ENCODE data around the gene MAL. TPM values are rescaled to one million over a fixed set of nuclear protein-coding genes. Genes with fewer than 3 reads are reported as not detected.

Gene MAL
- total RNA-seq, 1 donor from 2014 or later: not detected

- no peaks in the 10 kb centered on the region for H3K9me3 ChIP-seq (ENCODE audit: low read depth)
- Mint-ChIP-seq H3K27ac (peak overlapping the region; percentile 80), H3K9me3 (no peaks in the 10 kb centered on the region), H3K4me3 (no peak overlapping the region), H3K27me3 (ENCODE audit: insufficient read depth, low read depth) (peaks cover 16% of the 10 kb centered on the region), H3K4me1 (peaks cover 71% of the 10 kb centered on the region), H3K36me3 (no peaks in the 10 kb centered on the region)
- H3K27ac ChIP-seq: no peak overlapping the region
- H3K27me3 ChIP-seq: no peaks in the 10 kb centered on the region
- no peaks in the 10 kb centered on the region for H3K79me2 ChIP-seq (ENCODE audit: low read depth)
- H3K9ac ChIP-seq: no peak overlapping the region
- no peaks in the 10 kb centered on the region for H3K4me1 ChIP-seq
- no peak for DNase-seq (ENCODE audit: low spot score)
- TF ChIP-seq EZH2 (IDR thresholded peaks at IDR 0.05) (no peak), EZH2phosphoT487 (IDR thresholded peaks at IDR 0.05) (no peak)
- TF ChIP-seq, protein P1, sequence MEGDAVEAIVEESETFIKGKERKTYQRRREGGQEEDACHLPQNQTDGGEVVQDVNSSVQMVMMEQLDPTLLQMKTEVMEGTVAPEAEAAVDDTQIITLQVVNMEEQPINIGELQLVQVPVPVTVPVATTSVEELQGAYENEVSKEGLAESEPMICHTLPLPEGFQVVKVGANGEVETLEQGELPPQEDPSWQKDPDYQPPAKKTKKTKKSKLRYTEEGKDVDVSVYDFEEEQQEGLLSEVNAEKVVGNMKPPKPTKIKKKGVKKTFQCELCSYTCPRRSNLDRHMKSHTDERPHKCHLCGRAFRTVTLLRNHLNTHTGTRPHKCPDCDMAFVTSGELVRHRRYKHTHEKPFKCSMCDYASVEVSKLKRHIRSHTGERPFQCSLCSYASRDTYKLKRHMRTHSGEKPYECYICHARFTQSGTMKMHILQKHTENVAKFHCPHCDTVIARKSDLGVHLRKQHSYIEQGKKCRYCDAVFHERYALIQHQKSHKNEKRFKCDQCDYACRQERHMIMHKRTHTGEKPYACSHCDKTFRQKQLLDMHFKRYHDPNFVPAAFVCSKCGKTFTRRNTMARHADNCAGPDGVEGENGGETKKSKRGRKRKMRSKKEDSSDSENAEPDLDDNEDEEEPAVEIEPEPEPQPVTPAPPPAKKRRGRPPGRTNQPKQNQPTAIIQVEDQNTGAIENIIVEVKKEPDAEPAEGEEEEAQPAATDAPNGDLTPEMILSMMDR (IDR thresholded peaks at IDR 0.05): no peak
- H2AFZ ChIP-seq (replicated peaks): no peak overlapping the region
- no peaks in the 10 kb centered on the region for H4K20me1 ChIP-seq (ENCODE audit: low read depth)
- no peaks in the 10 kb centered on the region for H3K36me3 ChIP-seq
- H3K4me2 ChIP-seq: no peak overlapping the region
- no peak overlapping the region for H3K4me3 ChIP-seq
- H3F3A ChIP-seq (ENCODE audit: low read depth): no peaks in the 10 kb centered on the region
Measured at GRCh38 chr2:95007031-95007609, 18.4 kb upstream of the MAL start.

GRCh38 chr2:95007822-95008221 lies 17.7 kb upstream of the MAL start:
- H3K27ac ChIP-seq: no peak overlapping the region
- no peaks in the 10 kb centered on the region for H3K36me3 Mint-ChIP-seq
- peak overlapping the region; percentile 96 for H3K27ac Mint-ChIP-seq
- H3F3A ChIP-seq (ENCODE audit: low read depth): no peaks in the 10 kb centered on the region
- DNase-seq (ENCODE audit: low spot score): no peak
- no peaks in the 10 kb centered on the region for H3K9me3 ChIP-seq (ENCODE audit: low read depth)
- H3K4me3 ChIP-seq: no peak overlapping the region
- H3K4me1 ChIP-seq: no peaks in the 10 kb centered on the region
- H3K4me3 Mint-ChIP-seq: peak overlapping the region; percentile 22
- H3K4me1 Mint-ChIP-seq: peaks cover 66% of the 10 kb centered on the region
- peaks cover 18% of the 10 kb centered on the region for H3K27me3 Mint-ChIP-seq (ENCODE audit: insufficient read depth, low read depth)
- no peaks in the 10 kb centered on the region for H3K79me2 ChIP-seq (ENCODE audit: low read depth)
- no peaks in the 10 kb centered on the region for H3K27me3 ChIP-seq
- no peak overlapping the region for H3K4me2 ChIP-seq
- no peak overlapping the region for H3K9ac ChIP-seq
- no peaks in the 10 kb centered on the region for H3K9me3 Mint-ChIP-seq
- no peak overlapping the region for H2AFZ ChIP-seq (replicated peaks)
- TF ChIP-seq EZH2 (IDR thresholded peaks at IDR 0.05) (no peak), EZH2phosphoT487 (IDR thresholded peaks at IDR 0.05) (no peak)
- TF ChIP-seq, protein P1 (IDR thresholded peaks at IDR 0.05): no peak
- no peaks in the 10 kb centered on the region for H3K36me3 ChIP-seq
- no peaks in the 10 kb centered on the region for H4K20me1 ChIP-seq (ENCODE audit: low read depth)

DNA sequence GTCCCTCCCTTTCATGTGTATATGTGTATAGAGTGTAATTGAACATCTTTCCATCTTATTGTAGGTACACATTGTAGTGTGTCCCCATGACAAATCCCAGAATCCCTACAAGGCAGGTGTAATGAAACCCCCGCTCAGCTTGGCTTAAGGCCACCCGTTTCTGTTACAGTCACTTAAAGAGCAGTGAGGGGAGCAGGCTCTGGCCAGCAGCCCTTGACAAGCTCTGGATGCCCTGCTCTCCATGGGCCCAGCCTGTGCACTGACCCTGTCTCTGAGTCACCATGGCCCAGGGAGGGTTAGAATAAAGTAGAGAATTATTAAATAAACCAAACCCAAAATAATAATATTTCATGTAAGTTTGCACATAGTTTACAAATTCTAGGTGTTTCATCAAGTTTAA lies 17.2 kb upstream of the MAL start:
- Histone ChIP-seq H3K4me3 (no peak overlapping the region), H3K9me3 (ENCODE audit: low read depth) (no peaks in the 10 kb centered on the region), H3K4me2 (no peak overlapping the region), H3F3A (ENCODE audit: low read depth) (no peaks in the 10 kb centered on the region), H4K20me1 (ENCODE audit: low read depth) (no peaks in the 10 kb centered on the region), H3K36me3 (no peaks in the 10 kb centered on the region), H3K4me1 (no peaks in the 10 kb centered on the region), H3K79me2 (ENCODE audit: low read depth) (no peaks in the 10 kb centered on the region), H3K27ac (no peak overlapping the region), H3K9ac (no peak overlapping the region), H3K27me3 (no peaks in the 10 kb centered on the region), H2AFZ (replicated peaks) (no peak overlapping the region)
- DNase-seq (ENCODE audit: low spot score): no peak
- Mint-ChIP-seq H3K4me3 (peak overlapping the region; percentile 22), H3K36me3 (no peaks in the 10 kb centered on the region), H3K9me3 (no peaks in the 10 kb centered on the region), H3K27me3 (ENCODE audit: insufficient read depth, low read depth) (peaks cover 18% of the 10 kb centered on the region), H3K27ac (peak overlapping the region; percentile 96), H3K4me1 (peaks cover 65% of the 10 kb centered on the region)
- TF ChIP-seq, protein P1 (IDR thresholded peaks at IDR 0.05): no peak
- TF ChIP-seq EZH2phosphoT487 (IDR thresholded peaks at IDR 0.05) (no peak), EZH2 (IDR thresholded peaks at IDR 0.05) (no peak)
